HCT116 (cell line): ENCODE results near the gene MYH10. TPM values are rescaled to one million over a fixed set of nuclear protein-coding genes. Genes with fewer than 3 reads are reported as not detected.

Experiments used
- ATAC-seq: fragments of 200-7000 bp; cut with Tn5 transposase; 2 replicates; pipeline ENCODE4 v1.9.1; 2020; ENCODE audit warnings: mild to moderate bottlenecking, moderate library complexity
- BruUV-seq: library from RNA; stranded (reverse); fragments of 400-500 nt; replicated peaks from 2 replicates; lab custom pipeline; 2021; lab: Mats Ljungman, UMichigan
- CTCF ChIA-PET: fragments of 300-600 bp; sonication (Branson Sonifier 250); formaldehyde crosslinking; loops from one replicate; lab custom pipeline; 2021; ENCODE audit warnings: antibody characterized with exemption; lab: Charles Lee
- POLR2A ChIA-PET: fragments of 300-600, 350-600 bp; sonication (Branson Sonifier 250); formaldehyde crosslinking; loops from one replicate; lab custom pipeline; 2021; ENCODE audit warnings: antibody characterized with exemption; lab: Charles Lee
- RAD21 ChIA-PET, 2 experiments: fragments of 300-600 bp; sonication (Branson Sonifier 250); formaldehyde crosslinking; loops; one replicate each; lab custom pipeline; 2023; ENCODE audit warnings: low total read pairs in 2 of 2; ENCODE audit not compliant: uncharacterized antibody in 2 of 2, unreplicated experiment in 2 of 2, low non-redundant PET in 1 of 2; lab: Charles Lee
- DNase-seq: peaks from one replicate; pipeline ENCODE4 v3.0.0-alpha.2; 2010; ENCODE audit warnings: low read depth, low spot score
- H2AFZ ChIP-seq: fragments of 200-600 bp; shearing (Covaris generic), sonication (generic); 2 replicates; pipeline ENCODE4 v1.6.1; 2017; ENCODE audit warnings: low read depth, mixed run types, mixed read lengths, antibody characterized with exemption, low read length; ENCODE audit not compliant: poor library complexity, severe bottlenecking
- H3K27ac ChIP-seq: 2 replicates; pipeline ENCODE4 v1.5.1; 2012; ENCODE audit warnings: low read depth, low read length
- H3K27me3 ChIP-seq: fragments of 200-600 bp; sonication (generic); 2 replicates; pipeline ENCODE4 v1.6.1; 2016; ENCODE audit warnings: mixed run types, low read length, mixed read lengths; ENCODE audit not compliant: insufficient read depth
- H3K36me3 ChIP-seq, 2 experiments: fragments of 200-500 bp in 1 of 2; fragments of 200-600 bp in 1 of 2; sonication (Bioruptor generic) in 1 of 2; sonication (generic) in 1 of 2; 2 replicates each; pipeline versions ENCODE4 v1.5.1 to v1.6.1; 2014 to 2016; ENCODE audit warnings: low read length in 2 of 2, inconsistent platforms in 1 of 2, mixed read lengths in 1 of 2, mixed run types in 1 of 2; ENCODE audit not compliant: insufficient read depth in 2 of 2, control insufficient read depth in 1 of 2
- H3K4me1 ChIP-seq, 2 experiments: fragments of 200-600 bp in 1 of 2; sonication (generic) in 1 of 2; 2 replicates each; pipeline versions ENCODE4 v1.5.1 to v1.6.1; 2012 to 2017; ENCODE audit warnings: low read length in 2 of 2, inconsistent platforms in 1 of 2, mild to moderate bottlenecking in 1 of 2, mixed read lengths in 1 of 2, mixed run types in 1 of 2, moderate library complexity in 1 of 2; ENCODE audit not compliant: insufficient read depth in 2 of 2, control insufficient read depth in 1 of 2
- H3K4me2 ChIP-seq: fragments of 200-600 bp; sonication (generic); 2 replicates; pipeline ENCODE4 v1.6.1; 2017; ENCODE audit warnings: mixed run types, low read length, mixed read lengths
- H3K4me3 ChIP-seq, 2 experiments: fragments of 200-600 bp in 1 of 2; sonication (generic) in 1 of 2; replicated peaks in 1 of 2; 2 replicates each; pipeline ENCODE4 v1.5.1; 2011 to 2016; ENCODE audit warnings: low read length in 2 of 2, control low read depth in 1 of 2, low read depth in 1 of 2, mild to moderate bottlenecking in 1 of 2, mixed read lengths in 1 of 2, mixed run types in 1 of 2
- H3K79me2 ChIP-seq: fragments of 200-600 bp; sonication (generic); 2 replicates; pipeline ENCODE4 v1.6.1; 2017; ENCODE audit warnings: mild to moderate bottlenecking, mixed run types, low read length, moderate library complexity, mixed read lengths; ENCODE audit not compliant: insufficient read depth
- H3K9ac ChIP-seq: fragments of 200-600 bp; sonication (generic); 2 replicates; pipeline ENCODE4 v1.6.1; 2016; ENCODE audit warnings: low read length, mixed read lengths
- H3K9me2 ChIP-seq: fragments of 200-600 bp; sonication (generic), shearing (Covaris generic); 2 replicates; pipeline ENCODE4 v1.6.1; 2017; ENCODE audit warnings: mixed run types, mild to moderate bottlenecking, moderate library complexity; ENCODE audit not compliant: insufficient read depth
- H3K9me3 ChIP-seq, 2 experiments: fragments of 200-500 bp in 1 of 2; fragments of 200-600 bp in 1 of 2; sonication (Bioruptor generic) in 1 of 2; sonication (generic) in 1 of 2; 2 replicates each; pipeline ENCODE4 v1.6.1; 2014 to 2017; ENCODE audit warnings: low read length in 2 of 2, mixed read lengths in 2 of 2, inconsistent platforms in 1 of 2, low read depth in 1 of 2, mild to moderate bottlenecking in 1 of 2, mixed run types in 1 of 2, moderate library complexity in 1 of 2; ENCODE audit not compliant: control insufficient read depth in 1 of 2, insufficient read depth in 1 of 2
- H4K20me1 ChIP-seq: fragments of 200-600 bp; sonication (generic), shearing (Covaris generic); 2 replicates; pipeline ENCODE4 v1.6.1; 2017; ENCODE audit warnings: mixed run types, mild to moderate bottlenecking, moderate library complexity; ENCODE audit not compliant: insufficient read depth
- ATF3 ChIP-seq: IDR thresholded peaks from 2 replicates; pipeline ENCODE4 v1.6.1; 2012
- CEBPB ChIP-seq: IDR thresholded peaks from 2 replicates; pipeline ENCODE4 v1.6.1; 2012; ENCODE audit warnings: low read depth
- EGR1 ChIP-seq: IDR thresholded peaks from 2 replicates; pipeline ENCODE4 v1.6.1; 2012; ENCODE audit warnings: low read depth
- EZH2 ChIP-seq: fragments of 200-600 bp; sonication (generic); IDR thresholded peaks from 2 replicates; pipeline ENCODE4 v1.6.1; 2017; ENCODE audit warnings: antibody characterized with exemption, mixed run types
- EZH2phosphoT487 ChIP-seq: fragments of 200-600 bp; IDR thresholded peaks from 2 replicates; pipeline ENCODE4 v1.6.1; 2018; ENCODE audit warnings: antibody characterized with exemption, borderline replicate concordance
- MAX ChIP-seq: IDR thresholded peaks from 2 replicates; pipeline ENCODE4 v1.6.1; 2012
- SIN3A ChIP-seq: IDR thresholded peaks from 2 replicates; pipeline ENCODE4 v1.6.1; 2012; ENCODE audit warnings: low read depth
- SRF ChIP-seq: IDR thresholded peaks from 2 replicates; pipeline ENCODE4 v1.6.1; 2012; ENCODE audit warnings: low read depth
- TCF7L2 ChIP-seq: IDR thresholded peaks from 2 replicates; pipeline ENCODE4 v1.7.0; 2011; ENCODE audit warnings: borderline replicate concordance, inconsistent platforms; ENCODE audit not compliant: insufficient read depth, insufficient read length; ENCODE audit errors: extremely low read depth
- ZBTB33 ChIP-seq: IDR thresholded peaks from 2 replicates; pipeline ENCODE4 v1.6.1; 2011; ENCODE audit warnings: mild to moderate bottlenecking, low read length, moderate library complexity; ENCODE audit not compliant: insufficient replicate concordance; ENCODE audit errors: extremely low read depth
- ZFX ChIP-seq: fragments of 450-650 bp; IDR thresholded peaks from 2 replicates; pipeline ENCODE4 v1.6.1; 2017
- intact Hi-C: fragments of 100-400 bp; cut with micrococcal nuclease; formaldehyde crosslinking; loops from 2 replicates; pipeline ENCODE4 v1.10.0; 2022
- total RNA-seq: library from RNA; stranded (reverse); gene quantifications from one replicate; pipeline ENCODE4 v1.2.1, GENCODE V29; 2021; ENCODE audit not compliant: unreplicated experiment
- TF ChIP-seq, protein P1 (sequence below), 3 experiments: fragments of 200-600 bp in 1 of 3; sonication (generic) in 1 of 3; IDR thresholded peaks in 2 of 3; conservative IDR thresholded peaks in 1 of 3; 2 replicates each; pipeline ENCODE4 v1.5.1; 2012 to 2017; ENCODE audit warnings: low read depth in 2 of 3, low read length in 2 of 3, antibody characterized with exemption in 1 of 3, borderline replicate concordance in 1 of 3, control low read depth in 1 of 3, mild to moderate bottlenecking in 1 of 3, mixed read lengths in 1 of 3, mixed run types in 1 of 3, moderate library complexity in 1 of 3; ENCODE audit not compliant: insufficient read depth in 1 of 3

The MYH10 gene
- total RNA-seq, 1 experiment from 2014 or later = 39.2 TPM

DNA sequence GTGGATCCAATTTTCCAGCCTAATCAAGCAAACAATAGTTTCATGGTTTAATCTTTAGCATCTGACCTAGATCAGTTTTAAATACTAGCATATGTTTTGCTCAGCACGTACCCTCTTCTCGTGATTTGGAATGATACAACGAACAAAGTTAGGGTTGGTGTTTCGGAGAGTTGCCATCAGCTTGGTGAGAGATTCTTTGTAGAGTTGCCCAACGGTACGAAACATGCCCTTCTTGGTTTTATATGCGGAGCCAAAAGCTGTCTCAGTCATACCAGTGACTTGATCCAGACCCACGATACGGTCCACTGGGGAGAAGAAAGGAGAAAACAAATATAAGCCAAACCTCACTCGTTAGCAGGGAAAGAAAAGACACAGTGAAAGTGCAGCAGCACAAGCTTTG lies 109.5 kb downstream of the MYH10 start:
- ATAC-seq = no peak
- H3K36me3 ChIP-seq = peaks cover 3 to 18% of the 10 kb centered on the region in 2 experiments; a peak in 3 of 4 replicates
- ChIA-PET POLR2A (no interaction called here), RAD21 (no interaction called here), CTCF (no interaction called here)
- no peak overlapping the region for H3K4me2 ChIP-seq
- H3K27me3 ChIP-seq = no peaks in the 10 kb centered on the region
- no peak for DNase-seq
- no peaks in the 10 kb centered on the region for H3K79me2 ChIP-seq
- no peak overlapping the region for H3K9ac ChIP-seq
- BruUV-seq = no TSS peak
- H3K4me3 ChIP-seq = no peak overlapping the region
- H3K27ac ChIP-seq = no peak overlapping the region
- H3K9me2 ChIP-seq = no peaks in the 10 kb centered on the region
- H2AFZ ChIP-seq = no peak overlapping the region
- TF ChIP-seq CEBPB = no peak
- no peak for TF ChIP-seq SRF
- no peak for TF ChIP-seq SIN3A
- TF ChIP-seq ATF3 = no peak
- no peak for TF ChIP-seq MAX
- TF ChIP-seq TCF7L2 = no peak
- no peak for TF ChIP-seq ZBTB33
- TF ChIP-seq, protein P1, sequence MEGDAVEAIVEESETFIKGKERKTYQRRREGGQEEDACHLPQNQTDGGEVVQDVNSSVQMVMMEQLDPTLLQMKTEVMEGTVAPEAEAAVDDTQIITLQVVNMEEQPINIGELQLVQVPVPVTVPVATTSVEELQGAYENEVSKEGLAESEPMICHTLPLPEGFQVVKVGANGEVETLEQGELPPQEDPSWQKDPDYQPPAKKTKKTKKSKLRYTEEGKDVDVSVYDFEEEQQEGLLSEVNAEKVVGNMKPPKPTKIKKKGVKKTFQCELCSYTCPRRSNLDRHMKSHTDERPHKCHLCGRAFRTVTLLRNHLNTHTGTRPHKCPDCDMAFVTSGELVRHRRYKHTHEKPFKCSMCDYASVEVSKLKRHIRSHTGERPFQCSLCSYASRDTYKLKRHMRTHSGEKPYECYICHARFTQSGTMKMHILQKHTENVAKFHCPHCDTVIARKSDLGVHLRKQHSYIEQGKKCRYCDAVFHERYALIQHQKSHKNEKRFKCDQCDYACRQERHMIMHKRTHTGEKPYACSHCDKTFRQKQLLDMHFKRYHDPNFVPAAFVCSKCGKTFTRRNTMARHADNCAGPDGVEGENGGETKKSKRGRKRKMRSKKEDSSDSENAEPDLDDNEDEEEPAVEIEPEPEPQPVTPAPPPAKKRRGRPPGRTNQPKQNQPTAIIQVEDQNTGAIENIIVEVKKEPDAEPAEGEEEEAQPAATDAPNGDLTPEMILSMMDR (IDR thresholded peaks at IDR 0.05 in 2 of 3, conservative IDR thresholded peaks at IDR 0.05 in 1 of 3; ENCODE audit: borderline replicate concordance in 1 of 3, insufficient read depth in 1 of 3, low read depth in 2 of 3, low read length in 2 of 3) = no peak
- TF ChIP-seq EZH2 = no peak
- no peak for TF ChIP-seq ZFX
- no peak for TF ChIP-seq EZH2phosphoT487
- TF ChIP-seq EGR1 = no peak
- intact Hi-C loops = no loop called here
- H3K9me3 ChIP-seq = no peaks in the 10 kb centered on the region
- H4K20me1 ChIP-seq = no peaks in the 10 kb centered on the region
- no peaks in the 10 kb centered on the region for H3K4me1 ChIP-seq
